Adrenal gland (tissue), 5 donors: ENCODE data around the gene BPIFB6.

Experiments
- CTCF ChIP-seq, 6 experiments: fragments of 450-650 bp in 4 of 6; fragments of 200-600 bp in 2 of 6; sonication (generic) in 1 of 6; IDR thresholded peaks; 1 replicate in 5 of 6; 2 replicates in 1 of 6; pipeline versions ENCODE4 v1.5.1 to v1.8.0; 2016 to 2021; ENCODE audit warnings: antibody characterized with exemption in 6 of 6, mild to moderate bottlenecking in 2 of 6, moderate library complexity in 1 of 6
- POLR2A ChIP-seq, 2 donors: fragments of 450-650 bp; IDR thresholded peaks; one replicate each; pipeline ENCODE4 v1.6.1; 2017; ENCODE audit warnings: antibody characterized with exemption in 2 of 2, mild to moderate bottlenecking in 2 of 2, moderate library complexity in 1 of 2
- donor health status: DM: no; HTN: no; CAD: no.

- TF ChIP-seq CTCF (IDR thresholded peaks at IDR 0.05) (no peak), POLR2A (IDR thresholded peaks at IDR 0.05) (no peak)
Measured at GRCh38 chr20:33012327-33013189, 18.9 kb upstream of the BPIFB6 start.
